HG03175 (cell line): ENCODE data around the gene ST6GALNAC2.
"Not testable (repeated sequence)": the region's sequence is repeated elsewhere in the genome, so short reads cannot be mapped to it uniquely, and the experiment has no call there.

ENCODE experiments used
- ATAC-seq: cut with Tn5 transposase; IDR thresholded peaks from one replicate; pipeline ENCODE4 v1.9.1; 2021; ENCODE audit warnings: mild to moderate bottlenecking, moderate library complexity; ENCODE audit not compliant: unreplicated experiment

The ST6GALNAC2 gene

GRCh38 chr17:76585649-76586593 lies at the start of gene ST6GALNAC2:
Gene ST6GALNAC2, minus strand, starts transcription at chr17:76585860. Its CDS starts 52 bp downstream, at chr17:76585808.
- no peak for ATAC-seq

- ATAC-seq: no peak
Observed at GRCh38 chr17:76635039-76635438, 49.4 kb upstream of the ST6GALNAC2 start.

- no peak for ATAC-seq
Observed at GRCh38 chr17:76633628-76634328, 48.1 kb upstream of the ST6GALNAC2 start.

GRCh38 chr17:76631821-76632565 lies 46.3 kb upstream of the ST6GALNAC2 start:
- ATAC-seq: no peak

GRCh38 chr17:76630151-76630550 lies 44.5 kb upstream of the ST6GALNAC2 start:
- ATAC-seq: no peak

- ATAC-seq: no peak
Observed at GRCh38 chr17:76627510-76627909, 41.9 kb upstream of the ST6GALNAC2 start.

- ATAC-seq: no peak
Observed at GRCh38 chr17:76626442-76626841, 40.8 kb upstream of the ST6GALNAC2 start.

- ATAC-seq: no peak
Observed at GRCh38 chr17:76625496-76625895, 39.8 kb upstream of the ST6GALNAC2 start.

- peak; percentile 45 for ATAC-seq
Observed at GRCh38 chr17:76623271-76624146, 37.8 kb upstream of the ST6GALNAC2 start.

GRCh38 chr17:76617838-76618237 lies 32.2 kb upstream of the ST6GALNAC2 start:
- no peak for ATAC-seq

- ATAC-seq: no peak
Observed at GRCh38 chr17:76614912-76615617, 29.4 kb upstream of the ST6GALNAC2 start.

GRCh38 chr17:76614064-76614759 lies 28.6 kb upstream of the ST6GALNAC2 start:
- not testable (repeated sequence) for ATAC-seq

- no peak for ATAC-seq
Observed at GRCh38 chr17:76612977-76613851, 27.6 kb upstream of the ST6GALNAC2 start.

- ATAC-seq: no peak
Observed at GRCh38 chr17:76612465-76612864, 26.8 kb upstream of the ST6GALNAC2 start.

- ATAC-seq: no peak
Observed at GRCh38 chr17:76611758-76612157, 26.1 kb upstream of the ST6GALNAC2 start.

- not testable (repeated sequence) for ATAC-seq
Observed at GRCh38 chr17:76611080-76611749, 25.6 kb upstream of the ST6GALNAC2 start.

- not testable (repeated sequence) for ATAC-seq
Observed at GRCh38 chr17:76606685-76607084, 21.0 kb upstream of the ST6GALNAC2 start.
